ENCODE data around the gene GSTO1. TPM values are rescaled to one million over a fixed set of nuclear protein-coding genes. Genes with fewer than 3 reads are reported as not detected.
A peak's percentile ranks its signal among the peaks of the same experiment; 100 is the strongest.

GSTO1 gene
- total RNA-seq, 1 donor from 2014 or later: 26.4 TPM

- no peak for DNase-seq
These were observed 3.2 kb upstream of the GSTO1 start for GRCh38 chr10:104251443-104251842.

GRCh38 chr10:104252368-104252767 is 2.3 kb upstream of the GSTO1 start:
- DNase-seq: no peak

- no peak for DNase-seq
These were observed 1.6 kb upstream of the GSTO1 start for GRCh38 chr10:104253106-104253505.

GRCh38 chr10:104253606-104254410 is 884 bp upstream of the GSTO1 start:
- no peak for DNase-seq

GRCh38 chr10:104255311-104255981 is 754 bp downstream of the GSTO1 start:
- DNase-seq: no peak

- no peak for DNase-seq
These were observed 1.8 kb downstream of the GSTO1 start for GRCh38 chr10:104256335-104256961.

GRCh38 chr10:104257235-104257634 is 2.5 kb downstream of the GSTO1 start:
- no peak for DNase-seq

- no peak for DNase-seq
These were observed 3.5 kb downstream of the GSTO1 start for GRCh38 chr10:104258209-104258608.

GRCh38 chr10:104259456-104259855 is 4.8 kb downstream of the GSTO1 start:
- DNase-seq: no peak

- no peak for DNase-seq
These were observed 5.5 kb downstream of the GSTO1 start for GRCh38 chr10:104259999-104260774.

GRCh38 chr10:104260775-104261115 is 6.1 kb downstream of the GSTO1 start:
- DNase-seq: no peak

- DNase-seq: no peak
These were observed 7.4 kb downstream of the GSTO1 start for GRCh38 chr10:104262055-104262454.

GRCh38 chr10:104264783-104265182 is 10.1 kb downstream of the GSTO1 start:
- DNase-seq: no peak

GRCh38 chr10:104267721-104268404 is 13.2 kb downstream of the GSTO1 start:
- DNase-seq: no peak

GRCh38 chr10:104268405-104268712 is 13.7 kb downstream of the GSTO1 start:
- DNase-seq: no peak

GRCh38 chr10:104268713-104269645 is 14.3 kb downstream of the GSTO1 start, which contains the start of gene GSTO2:
GSTO2 (plus strand) TSS chr10:104269184; CDS start chr10:104274916, 5,732 bp downstream.
- peak; percentile 99 for DNase-seq

- no peak for DNase-seq
These were observed 18.6 kb downstream of the GSTO1 start for GRCh38 chr10:104273286-104273685.

- no peak for DNase-seq
These were observed 19.3 kb downstream of the GSTO1 start for GRCh38 chr10:104273899-104274575.

GRCh38 chr10:104274762-104275721 is 20.4 kb downstream of the GSTO1 start:
- peak; percentile 71 for DNase-seq

All from occipital lobe (tissue), 2 donors.